ENCODE measurements around the gene PRKCG. TPM values are rescaled to one million over a fixed set of nuclear protein-coding genes. Genes with fewer than 3 reads are reported as not detected.

Gene PRKCG
- 4.0 to 6.3 TPM (median 5.3 TPM) in 5 replicates for total RNA-seq (2022; extraction: Qiagen RNA extraction)

GRCh38 chr19:53881482-53882390 lies at the start of gene PRKCG:
PRKCG (plus strand) TSS chr19:53882197; CDS start chr19:53882495, 298 bp downstream.

GRCh38 chr19:53867225-53868090 lies 14.5 kb upstream of the PRKCG start, which contains the start of gene MYADM:
MYADM (plus strand) TSS chr19:53867883; CDS start chr19:53873530, 5,647 bp downstream.

GRCh38 chr19:53908935-53909415 lies 27.0 kb downstream of the PRKCG start, which contains the start of gene CACNG7:
CACNG7 (plus strand) TSS chr19:53909278; CDS start chr19:53912832, 3,554 bp downstream.

Other genes starting within 250 kb of the PRKCG start
- gene NLRP12, start 57.9 kb upstream of the PRKCG start, total RNA-seq (2022; extraction: Qiagen RNA extraction) = not detected in 5 replicates
- gene MYADM, start 14.3 kb upstream of the PRKCG start, total RNA-seq (2022; extraction: Qiagen RNA extraction) = 231 to 314 TPM (median 278 TPM) in 5 replicates
- 5.7 to 8.7 TPM (median 8.1 TPM) in 5 replicates for gene CACNG7, start 27.1 kb downstream of the PRKCG start, total RNA-seq (2022; extraction: Qiagen RNA extraction)
- gene CACNG8, start 80.7 kb downstream of the PRKCG start, total RNA-seq (2022; extraction: Qiagen RNA extraction) = 0.47 to 0.82 TPM (median 0.75 TPM) in 5 replicates
- 10.3 to 12.7 TPM (median 11.0 TPM) in 5 replicates for gene CACNG6, start 109.4 kb downstream of the PRKCG start, total RNA-seq (2022; extraction: Qiagen RNA extraction)
- 0.43 to 0.83 TPM (median 0.50 TPM) in 5 replicates for gene VSTM1, start 181.7 kb downstream of the PRKCG start, total RNA-seq (2022; extraction: Qiagen RNA extraction)
- gene TARM1, start 199.2 kb downstream of the PRKCG start, total RNA-seq (2022; extraction: Qiagen RNA extraction) = not detected in 5 replicates
- 0.18 to 0.42 TPM (median 0.33 TPM) in 5 replicates for gene OSCAR, start 218.6 kb downstream of the PRKCG start, total RNA-seq (2022; extraction: Qiagen RNA extraction)
- gene NDUFA3, start 220.7 kb downstream of the PRKCG start, total RNA-seq (2022; extraction: Qiagen RNA extraction) = 164 to 263 TPM (median 226 TPM) in 5 replicates
- 18.7 to 23.8 TPM (median 19.6 TPM) in 5 replicates for gene TFPT, start 233.5 kb downstream of the PRKCG start, total RNA-seq (2022; extraction: Qiagen RNA extraction)
- 104 to 124 TPM (median 113 TPM) in 5 replicates for gene PRPF31, start 233.6 kb downstream of the PRKCG start, total RNA-seq (2022; extraction: Qiagen RNA extraction)

All from A549 treated with AZD2906 at 1 μM for 4 hours (cell line).